Thoracic aorta (tissue), 2 donors: ENCODE measurements around the gene GATD1. TPM values are rescaled to one million over a fixed set of nuclear protein-coding genes. Genes with fewer than 3 reads are reported as not detected.

ENCODE experiments used
- ATAC-seq: fragments of 150-250 bp; one replicate; pipeline ENCODE4 v1.8.0; 2017; ENCODE audit warnings: low read depth; ENCODE audit not compliant: insufficient number of reproducible peaks, low FRiP score
- DNase-seq: peaks from one replicate; pipeline ENCODE4 v3.0.0-alpha.2; 2020; ENCODE audit warnings: low spot score
- H3K27ac ChIP-seq, 2 donors: fragments of 200-600 bp; sonication (generic); 1 replicate in 1 of 2; 2 replicates in 1 of 2; pipeline ENCODE4 v1.5.1; 2016; ENCODE audit warnings: mild to moderate bottlenecking in 2 of 2, moderate library complexity in 2 of 2
- H3K27me3 ChIP-seq: fragments of 200-600 bp; sonication (generic); replicated peaks from 2 replicates; pipeline ENCODE4 v1.6.0; 2016; ENCODE audit warnings: mild to moderate bottlenecking; ENCODE audit not compliant: insufficient read depth
- H3K36me3 ChIP-seq: fragments of 200-600 bp; sonication (generic); one replicate; pipeline ENCODE4 v1.5.1; 2016
- H3K4me1 ChIP-seq, 2 donors: fragments of 200-600 bp; sonication (generic); 1 replicate in 1 of 2; 2 replicates in 1 of 2; pipeline versions ENCODE4 v1.5.1 to v1.6.0; 2016; ENCODE audit warnings: low read depth in 2 of 2, mild to moderate bottlenecking in 1 of 2; ENCODE audit not compliant: control insufficient read depth in 1 of 2
- H3K4me3 ChIP-seq: fragments of 200-600 bp; sonication (generic); 2 replicates; pipeline ENCODE4 v1.5.1; 2016; ENCODE audit warnings: mild to moderate bottlenecking
- H3K9me3 ChIP-seq: fragments of 200-600 bp; sonication (generic); 2 replicates; pipeline ENCODE4 v1.5.1; 2016
- total RNA-seq, 2 donors: library from RNA; depleted of rRNA; stranded (reverse); fragments of >200 nt; gene quantifications; one replicate each; pipeline versions ENCODE4 v1.1.0 to v1.2.3, GENCODE V29; 2016
- TF ChIP-seq, protein P1 (sequence below): fragments of 200-600 bp; sonication (generic); IDR thresholded peaks from one replicate; pipeline ENCODE4 v1.5.1; 2019; ENCODE audit warnings: antibody characterized with exemption

The GATD1 gene
- total RNA-seq, 2 donors from 2014 or later = 32.5 to 48.7 TPM

DNA sequence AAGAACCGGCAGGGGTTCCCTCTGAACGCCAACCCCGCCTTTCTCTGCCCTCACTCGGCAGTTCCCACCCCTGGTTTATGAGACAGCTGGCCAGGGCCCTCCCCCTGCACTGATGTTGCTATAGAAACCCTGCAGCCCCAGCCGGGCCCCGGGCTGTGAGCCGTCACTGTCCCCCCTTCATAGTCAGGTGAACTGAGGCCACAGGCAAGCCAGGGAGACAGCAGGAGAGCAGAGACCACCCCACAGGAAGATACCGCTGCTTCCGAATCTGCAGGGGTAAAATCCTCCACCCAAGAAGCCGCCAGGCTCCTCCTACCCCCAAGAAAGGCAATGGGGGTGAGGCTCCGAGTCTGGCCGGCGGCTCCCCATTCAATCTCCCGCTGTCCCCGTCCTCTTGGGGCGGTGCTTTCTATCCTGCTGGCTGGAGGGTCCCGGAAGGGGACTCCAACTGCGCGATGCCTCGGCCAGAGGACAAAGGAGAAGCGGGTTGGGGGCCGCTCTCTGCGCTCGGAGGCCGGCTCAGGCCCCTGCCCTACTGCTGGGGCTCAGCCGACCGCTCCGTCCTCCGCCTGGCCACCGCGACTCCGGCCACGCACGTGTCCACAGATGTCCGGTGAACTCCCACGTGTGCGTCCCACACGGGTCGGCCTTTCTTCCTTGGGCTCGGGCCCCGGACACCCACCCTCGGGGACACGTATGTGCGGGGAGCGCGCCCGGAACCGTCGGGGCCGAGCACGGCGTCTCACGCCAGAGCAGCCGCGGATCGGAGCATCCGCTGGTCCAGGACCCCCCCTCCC is 20.2 kb upstream of the GATD1 start:
- H3K27ac ChIP-seq = peak overlapping the region; percentile 69 to 79
- H3K36me3 ChIP-seq = peaks cover 12% of the 10 kb centered on the region
- H3K9me3 ChIP-seq = no peaks in the 10 kb centered on the region
- peak overlapping the region; percentile 86 for H3K4me3 ChIP-seq
- TF ChIP-seq, protein P1, sequence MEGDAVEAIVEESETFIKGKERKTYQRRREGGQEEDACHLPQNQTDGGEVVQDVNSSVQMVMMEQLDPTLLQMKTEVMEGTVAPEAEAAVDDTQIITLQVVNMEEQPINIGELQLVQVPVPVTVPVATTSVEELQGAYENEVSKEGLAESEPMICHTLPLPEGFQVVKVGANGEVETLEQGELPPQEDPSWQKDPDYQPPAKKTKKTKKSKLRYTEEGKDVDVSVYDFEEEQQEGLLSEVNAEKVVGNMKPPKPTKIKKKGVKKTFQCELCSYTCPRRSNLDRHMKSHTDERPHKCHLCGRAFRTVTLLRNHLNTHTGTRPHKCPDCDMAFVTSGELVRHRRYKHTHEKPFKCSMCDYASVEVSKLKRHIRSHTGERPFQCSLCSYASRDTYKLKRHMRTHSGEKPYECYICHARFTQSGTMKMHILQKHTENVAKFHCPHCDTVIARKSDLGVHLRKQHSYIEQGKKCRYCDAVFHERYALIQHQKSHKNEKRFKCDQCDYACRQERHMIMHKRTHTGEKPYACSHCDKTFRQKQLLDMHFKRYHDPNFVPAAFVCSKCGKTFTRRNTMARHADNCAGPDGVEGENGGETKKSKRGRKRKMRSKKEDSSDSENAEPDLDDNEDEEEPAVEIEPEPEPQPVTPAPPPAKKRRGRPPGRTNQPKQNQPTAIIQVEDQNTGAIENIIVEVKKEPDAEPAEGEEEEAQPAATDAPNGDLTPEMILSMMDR = no peak
- no peaks in the 10 kb centered on the region for H3K27me3 ChIP-seq
- H3K4me1 ChIP-seq = peaks cover 10 to 27% of the 10 kb centered on the region in 2 donors
- ATAC-seq (peak; percentile 12), DNase-seq (no peak)

DNA sequence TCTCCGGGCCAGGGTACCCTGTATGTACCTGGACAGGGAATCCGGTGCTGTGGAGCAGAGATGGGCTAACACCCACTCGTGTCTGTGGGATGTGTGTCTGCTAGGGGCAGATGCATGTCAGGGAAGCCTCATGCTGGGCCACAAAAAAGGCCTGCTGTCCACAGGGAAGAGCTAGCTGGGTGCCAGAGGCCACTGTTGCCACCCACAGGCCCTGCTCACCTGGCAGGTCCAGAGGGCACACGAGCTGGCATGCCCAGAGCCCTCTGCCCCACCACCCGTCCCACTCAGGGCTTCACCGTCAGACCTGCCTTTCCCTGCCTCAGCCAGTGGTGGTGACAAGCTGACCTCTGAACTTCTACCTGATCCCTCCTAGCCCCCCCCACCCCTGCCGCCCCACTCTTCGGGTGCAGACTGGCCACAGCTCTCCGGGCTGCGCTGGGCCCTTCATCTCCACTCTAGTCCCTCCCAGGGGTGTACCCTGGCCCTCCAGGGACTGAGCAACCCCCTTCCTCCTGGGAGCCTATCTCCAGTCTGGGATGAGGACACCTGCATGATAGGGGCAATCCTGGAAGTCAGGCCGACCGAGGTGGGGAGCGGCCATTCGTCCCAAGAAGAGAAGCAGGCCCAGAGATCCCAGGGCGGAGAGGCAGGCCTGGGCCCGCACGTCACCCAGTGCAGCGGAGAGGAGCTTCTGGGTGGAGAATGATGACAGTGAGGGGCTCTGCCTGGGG is 19.4 kb upstream of the GATD1 start:
- no peak for DNase-seq

DNA sequence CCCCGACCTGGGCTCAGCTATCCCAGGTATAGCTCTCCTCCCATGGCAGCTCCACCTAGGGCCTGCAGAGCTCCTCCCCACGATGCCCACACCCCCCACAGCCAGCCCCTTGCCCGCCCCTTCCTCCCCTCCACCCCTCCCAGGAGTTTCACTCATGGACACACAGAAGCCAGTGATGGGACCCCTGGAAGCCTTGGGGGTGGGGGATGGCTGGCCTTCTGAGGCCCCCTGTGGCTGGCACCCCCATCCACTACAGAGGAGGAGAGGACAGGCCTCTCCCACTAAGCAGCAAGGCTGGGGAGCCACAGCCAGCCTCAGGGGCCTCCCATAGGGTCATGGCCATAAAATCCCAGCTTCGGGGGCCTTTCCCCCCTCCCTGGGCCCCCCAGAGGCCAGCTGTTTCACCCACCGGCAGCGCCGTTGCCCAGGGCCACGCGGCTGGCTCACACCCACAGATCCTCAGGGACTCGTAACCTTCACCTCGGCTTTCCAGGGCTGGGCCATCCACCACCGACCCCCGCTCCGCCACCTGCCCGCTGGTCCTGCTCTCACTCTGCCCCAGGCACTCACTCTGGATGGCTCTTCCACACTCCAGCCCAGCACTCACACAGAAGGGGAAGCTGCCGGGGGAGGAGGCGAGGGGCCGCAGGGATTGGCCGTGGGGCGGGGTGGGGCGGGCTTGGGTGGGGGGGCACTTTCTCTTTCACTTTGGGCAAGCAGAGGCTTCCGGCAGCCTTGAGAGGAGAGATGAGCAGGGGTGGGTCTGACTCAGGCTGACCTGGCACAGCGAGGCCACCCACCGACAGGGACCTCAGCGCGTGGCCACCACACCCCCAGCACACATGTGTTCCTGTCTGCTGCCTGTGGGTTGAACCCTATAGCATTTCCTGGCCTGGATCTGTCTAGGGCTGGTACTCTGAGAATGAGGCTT is 18.6 kb upstream of the GATD1 start:
- Histone ChIP-seq H3K27me3 (no peaks in the 10 kb centered on the region), H3K4me1 (peaks cover 10 to 27% of the 10 kb centered on the region in 2 donors), H3K9me3 (no peaks in the 10 kb centered on the region), H3K27ac (peak overlapping the region; percentile 69 to 79), H3K4me3 (peak overlapping the region; percentile 86), H3K36me3 (peaks cover 5% of the 10 kb centered on the region)
- TF ChIP-seq, protein P1 = no peak
- peak; percentile 43 for DNase-seq
- no peak for ATAC-seq

More for the DNA sequence above, 19.4 kb upstream of the GATD1 start:
- no peak for ATAC-seq
- TF ChIP-seq, protein P1 = no peak
- no peaks in the 10 kb centered on the region for H3K9me3 ChIP-seq
- H3K4me1 ChIP-seq = peaks cover 10 to 27% of the 10 kb centered on the region in 2 donors
- peak overlapping the region; percentile 86 for H3K4me3 ChIP-seq
- peaks cover 11% of the 10 kb centered on the region for H3K36me3 ChIP-seq
- no peaks in the 10 kb centered on the region for H3K27me3 ChIP-seq
- peak overlapping the region; percentile 69 to 79 for H3K27ac ChIP-seq

DNA sequence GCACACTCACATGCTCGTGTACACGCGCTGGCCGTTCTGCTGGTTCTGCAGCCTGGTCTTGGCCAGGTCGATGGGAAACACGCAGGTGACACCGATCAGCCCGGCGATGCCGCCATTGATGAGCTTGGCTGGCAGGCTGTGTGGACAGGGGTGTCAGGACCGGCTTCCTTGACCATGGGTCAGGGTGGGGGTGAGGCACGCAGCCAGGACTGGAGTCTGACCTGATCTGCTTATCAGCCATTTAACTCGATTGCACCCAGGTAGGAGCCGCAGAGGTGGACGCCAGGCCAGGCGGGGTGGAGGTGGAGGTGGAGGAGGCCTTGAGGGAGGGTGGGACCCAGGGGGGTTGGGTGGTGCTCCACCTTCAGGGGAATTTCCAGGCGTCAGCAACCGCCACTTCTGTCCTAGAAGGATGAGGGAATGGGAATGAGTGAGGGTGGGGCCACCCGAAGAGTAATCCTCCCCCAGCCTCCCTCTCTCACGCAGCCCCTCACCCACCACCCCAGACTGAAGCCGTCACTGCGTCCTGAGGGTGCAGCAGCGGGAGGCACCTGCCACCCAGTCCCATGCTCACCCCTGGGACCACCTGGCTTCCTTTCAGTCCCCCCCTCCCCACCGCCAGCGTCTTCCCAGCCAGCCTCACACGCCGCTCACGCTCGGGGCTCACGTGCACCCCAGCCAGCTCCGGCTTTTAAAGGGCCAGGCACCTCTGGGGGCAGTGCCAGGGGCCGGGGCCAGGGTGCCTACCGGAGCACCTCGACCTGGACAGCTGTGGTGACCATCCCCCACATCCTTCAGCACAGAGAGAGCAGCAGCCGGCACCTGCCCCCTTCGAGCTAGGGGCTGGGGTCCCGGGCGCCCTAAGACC is 17.7 kb upstream of the GATD1 start:
- Histone ChIP-seq H3K4me1 (peaks cover 10 to 27% of the 10 kb centered on the region in 2 donors), H3K36me3 (no peaks in the 10 kb centered on the region), H3K9me3 (no peaks in the 10 kb centered on the region), H3K27me3 (no peaks in the 10 kb centered on the region), H3K4me3 (peak overlapping the region; percentile 86), H3K27ac (no peak overlapping the region)
- no peak for DNase-seq
- ATAC-seq = no peak
- TF ChIP-seq, protein P1 = no peak
